ENCODE data around the gene TGM4.
"Not testable (repeated sequence)": the region's sequence is repeated elsewhere in the genome, so short reads cannot be mapped to it uniquely, and the experiment has no call there.

TGM4 gene

GRCh38 chr3:44930911-44931310 is 56.5 kb downstream of the TGM4 start:
- H3K27me3 ChIP-seq (ENCODE audit: control insufficient read depth in 1 of 2, insufficient read depth in 2 of 2, low read length in 2 of 2): no peaks in the 10 kb centered on the region
- H3K4me1 ChIP-seq (ENCODE audit: control insufficient read depth, insufficient read depth, low read length): no peaks in the 10 kb centered on the region
- peaks cover 25 to 39% of the 10 kb centered on the region in 2 donors for H3K36me3 ChIP-seq (ENCODE audit: control insufficient read depth in 2 of 2, insufficient read depth in 2 of 2, low read length in 2 of 2)
- no peak overlapping the region for H3K27ac ChIP-seq (ENCODE audit: low read length)
- no peaks in the 10 kb centered on the region for H3K9me3 ChIP-seq (ENCODE audit: control insufficient read depth in 2 of 2, low read length in 2 of 2)
- no peak overlapping the region for H3K4me3 ChIP-seq (ENCODE audit: low read length in 2 of 2)
- H3K9ac ChIP-seq (ENCODE audit: low read length in 2 of 2): no peak overlapping the region

GRCh38 chr3:44931791-44932190 is 57.4 kb downstream of the TGM4 start:
- H3K9me3 ChIP-seq (ENCODE audit: control insufficient read depth in 2 of 2, low read length in 2 of 2): no peaks in the 10 kb centered on the region
- no peak overlapping the region for H3K9ac ChIP-seq (ENCODE audit: low read length in 2 of 2)
- peaks cover 25 to 32% of the 10 kb centered on the region in 2 donors for H3K36me3 ChIP-seq (ENCODE audit: control insufficient read depth in 2 of 2, insufficient read depth in 2 of 2, low read length in 2 of 2)
- no peak overlapping the region for H3K4me3 ChIP-seq (ENCODE audit: low read length in 2 of 2)
- H3K27ac ChIP-seq (ENCODE audit: low read length): no peak overlapping the region
- H3K4me1 ChIP-seq (ENCODE audit: control insufficient read depth, insufficient read depth, low read length): no peaks in the 10 kb centered on the region
- no peaks in the 10 kb centered on the region for H3K27me3 ChIP-seq (ENCODE audit: control insufficient read depth in 1 of 2, insufficient read depth in 2 of 2, low read length in 2 of 2)

DNA sequence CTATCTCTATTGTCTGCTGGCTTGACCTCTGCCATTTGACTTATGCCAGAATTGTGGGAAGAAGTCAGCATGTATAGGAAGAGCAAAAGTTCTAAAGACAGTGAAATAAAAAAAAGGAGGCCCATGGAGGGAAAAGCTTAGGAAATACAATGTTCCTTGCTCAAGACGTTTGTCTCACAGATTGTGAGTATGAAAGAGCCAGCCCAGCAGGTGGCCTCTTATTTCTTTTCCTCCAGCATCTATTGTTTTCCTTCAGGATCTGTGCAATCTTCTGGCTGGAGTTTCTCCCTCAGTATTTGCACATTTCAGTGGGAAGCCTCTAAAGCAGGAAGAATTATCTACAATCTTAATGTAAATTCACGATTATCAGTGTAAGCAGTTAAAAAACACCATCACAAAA is 57.9 kb downstream of the TGM4 start:
- Histone ChIP-seq H3K4me3 (ENCODE audit: low read length in 2 of 2) (no peak overlapping the region), H3K27ac (ENCODE audit: low read length) (no peak overlapping the region), H3K36me3 (ENCODE audit: control insufficient read depth in 2 of 2, insufficient read depth in 2 of 2, low read length in 2 of 2) (peaks cover 25 to 32% of the 10 kb centered on the region in 2 donors), H3K9me3 (ENCODE audit: control insufficient read depth in 2 of 2, low read length in 2 of 2) (no peaks in the 10 kb centered on the region), H3K27me3 (ENCODE audit: control insufficient read depth in 1 of 2, insufficient read depth in 2 of 2, low read length in 2 of 2) (no peaks in the 10 kb centered on the region), H3K9ac (ENCODE audit: low read length in 2 of 2) (no peak overlapping the region), H3K4me1 (ENCODE audit: control insufficient read depth, insufficient read depth, low read length) (no peaks in the 10 kb centered on the region)

DNA sequence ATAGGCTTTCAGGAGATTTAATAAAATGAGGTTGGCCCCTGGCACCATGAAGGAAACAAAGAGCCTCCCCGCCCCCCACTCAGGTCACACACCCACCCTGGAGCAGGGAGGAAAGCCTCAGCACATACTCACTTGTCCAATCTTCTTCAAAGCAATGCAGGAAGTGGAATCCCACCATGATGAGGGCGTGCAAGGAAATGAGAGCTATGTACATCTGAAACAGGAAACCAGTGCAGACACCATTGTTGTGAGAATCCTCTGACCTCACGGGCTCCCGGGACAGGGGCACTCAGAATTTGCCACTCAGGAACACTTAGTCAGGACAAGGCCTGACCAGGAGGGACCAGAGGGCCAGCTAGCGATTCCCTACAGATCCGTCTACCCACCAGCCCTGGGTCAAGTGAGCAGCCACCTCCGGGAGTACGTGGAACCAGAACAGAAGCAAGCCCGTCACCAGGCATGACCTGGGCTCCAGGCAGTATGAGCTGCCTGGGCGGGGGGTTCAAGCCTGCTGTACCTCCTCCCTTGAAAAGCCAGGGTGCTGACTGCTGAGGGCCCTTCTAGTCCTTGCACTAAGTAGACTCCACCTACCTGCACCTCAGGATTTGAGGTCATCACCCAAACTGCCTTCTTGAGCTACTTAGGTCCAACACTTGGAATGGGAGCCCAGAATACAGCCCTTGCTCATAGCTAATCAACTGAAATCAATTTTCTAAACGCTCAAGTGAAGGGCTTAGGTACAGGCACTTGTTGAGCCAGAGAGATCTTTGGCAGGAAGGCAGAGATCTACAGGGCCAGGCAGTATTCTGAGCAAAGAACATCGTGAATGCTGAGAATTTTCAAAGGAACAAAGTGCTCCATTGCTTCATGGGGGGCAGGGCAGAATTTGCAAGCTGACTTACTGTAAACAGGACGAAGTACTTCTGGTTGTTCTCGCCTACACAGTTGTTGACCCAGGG is 58.9 kb downstream of the TGM4 start:
- Histone ChIP-seq H3K9ac (ENCODE audit: low read length in 2 of 2) (no peak overlapping the region), H3K4me3 (ENCODE audit: low read length in 2 of 2) (no peak overlapping the region), H3K27ac (ENCODE audit: low read length) (no peak overlapping the region), H3K27me3 (ENCODE audit: control insufficient read depth in 1 of 2, insufficient read depth in 2 of 2, low read length in 2 of 2) (no peaks in the 10 kb centered on the region), H3K4me1 (ENCODE audit: control insufficient read depth, insufficient read depth, low read length) (no peaks in the 10 kb centered on the region), H3K36me3 (ENCODE audit: control insufficient read depth in 2 of 2, insufficient read depth in 2 of 2, low read length in 2 of 2) (peaks cover 25 to 28% of the 10 kb centered on the region in 2 donors), H3K9me3 (ENCODE audit: control insufficient read depth in 2 of 2, low read length in 2 of 2) (no peaks in the 10 kb centered on the region)

GRCh38 chr3:44939581-44940036 is 65.2 kb downstream of the TGM4 start:
- Histone ChIP-seq H3K36me3 (ENCODE audit: control insufficient read depth in 2 of 2, insufficient read depth in 2 of 2, low read length in 2 of 2) (peaks cover 15 to 31% of the 10 kb centered on the region in 2 donors), H3K27me3 (ENCODE audit: control insufficient read depth in 1 of 2, insufficient read depth in 2 of 2, low read length in 2 of 2) (no peaks in the 10 kb centered on the region), H3K4me3 (ENCODE audit: low read length in 2 of 2) (no peak overlapping the region), H3K9me3 (ENCODE audit: control insufficient read depth in 2 of 2, low read length in 2 of 2) (no peaks in the 10 kb centered on the region), H3K9ac (ENCODE audit: low read length in 2 of 2) (no peak overlapping the region), H3K4me1 (ENCODE audit: control insufficient read depth, insufficient read depth, low read length) (no peaks in the 10 kb centered on the region), H3K27ac (ENCODE audit: low read length) (no peak overlapping the region)

DNA sequence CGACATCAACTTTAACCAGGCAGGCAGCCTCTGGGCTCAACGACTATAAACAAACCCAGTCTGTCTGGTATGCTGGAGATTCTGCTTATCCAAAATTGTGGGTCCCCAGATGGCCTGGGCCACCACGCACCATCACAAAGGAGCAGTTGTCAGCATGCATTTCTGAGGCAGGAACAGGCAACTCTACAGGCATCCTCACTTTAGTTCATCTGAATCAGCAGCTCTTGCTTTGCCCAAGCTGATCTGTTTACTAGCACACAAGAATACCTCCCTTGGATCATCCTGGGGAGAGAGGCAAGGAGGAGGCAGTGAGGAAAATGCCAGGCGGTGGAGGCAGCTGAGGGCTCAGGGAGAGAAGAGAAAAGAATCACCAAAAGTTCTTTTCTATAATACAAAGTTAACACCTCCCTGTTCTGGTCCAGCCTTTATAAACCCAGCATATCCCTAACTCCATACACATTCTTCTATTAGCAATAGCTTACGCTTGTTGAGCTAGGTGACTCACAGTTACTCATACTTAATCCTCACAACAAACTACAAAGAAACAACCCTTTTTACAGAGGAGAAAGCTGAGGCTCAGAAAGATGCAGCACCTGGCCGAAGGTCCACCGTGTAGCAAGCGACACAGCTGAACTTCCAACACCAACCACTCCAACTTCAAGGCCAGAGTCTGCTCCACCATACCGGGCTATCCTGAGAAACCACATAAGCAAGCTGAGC is 68.0 kb downstream of the TGM4 start:
- Histone ChIP-seq H3K36me3 (ENCODE audit: control insufficient read depth in 2 of 2, insufficient read depth in 2 of 2, low read length in 2 of 2) (peaks cover 21 to 36% of the 10 kb centered on the region in 2 donors), H3K27ac (ENCODE audit: low read length) (no peak overlapping the region), H3K9ac (ENCODE audit: low read length in 2 of 2) (no peak overlapping the region), H3K4me1 (ENCODE audit: control insufficient read depth, insufficient read depth, low read length) (no peaks in the 10 kb centered on the region), H3K4me3 (ENCODE audit: low read length in 2 of 2) (no peak overlapping the region), H3K9me3 (ENCODE audit: control insufficient read depth in 2 of 2, low read length in 2 of 2) (no peaks in the 10 kb centered on the region), H3K27me3 (ENCODE audit: control insufficient read depth in 1 of 2, insufficient read depth in 2 of 2, low read length in 2 of 2) (no peaks in the 10 kb centered on the region)

- Histone ChIP-seq H3K27me3 (ENCODE audit: control insufficient read depth in 1 of 2, insufficient read depth in 2 of 2, low read length in 2 of 2) (no peaks in the 10 kb centered on the region), H3K4me3 (ENCODE audit: low read length in 2 of 2) (no peak overlapping the region), H3K9me3 (ENCODE audit: control insufficient read depth in 2 of 2, low read length in 2 of 2) (no peaks in the 10 kb centered on the region), H3K9ac (ENCODE audit: low read length in 2 of 2) (no peak overlapping the region), H3K36me3 (ENCODE audit: control insufficient read depth in 2 of 2, insufficient read depth in 2 of 2, low read length in 2 of 2) (peaks cover 6 to 16% of the 10 kb centered on the region in 2 donors), H3K27ac (ENCODE audit: low read length) (no peak overlapping the region), H3K4me1 (ENCODE audit: control insufficient read depth, insufficient read depth, low read length) (peaks cover 2% of the 10 kb centered on the region)
Observed at GRCh38 chr3:44948239-44948638, 73.8 kb downstream of the TGM4 start.

DNA sequence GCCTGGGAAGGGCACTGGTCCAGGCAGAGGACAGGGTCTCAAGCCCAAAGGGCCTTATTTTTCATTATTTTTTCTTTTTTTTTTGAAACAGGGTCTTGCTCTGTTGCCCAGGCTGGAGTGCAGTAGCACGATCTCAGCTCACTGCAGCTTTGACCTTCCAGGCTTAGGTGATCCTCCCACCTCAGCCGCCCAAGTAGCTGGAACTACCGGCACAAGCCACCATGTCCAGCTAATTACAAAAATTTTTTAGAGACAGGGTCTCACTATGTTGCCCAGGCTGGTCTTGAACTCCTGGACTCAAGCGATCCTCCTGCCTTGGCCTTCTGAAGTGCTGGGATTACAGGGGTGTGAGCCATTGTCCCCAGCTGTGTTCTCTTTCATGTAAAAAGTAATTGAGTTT is 75.4 kb downstream of the TGM4 start:
- H3K9me3 ChIP-seq (ENCODE audit: control insufficient read depth in 2 of 2, low read length in 2 of 2); H3K27me3 ChIP-seq (ENCODE audit: control insufficient read depth in 1 of 2, insufficient read depth in 2 of 2, low read length in 2 of 2); H3K27ac ChIP-seq (ENCODE audit: low read length); H3K4me1 ChIP-seq (ENCODE audit: control insufficient read depth, insufficient read depth, low read length); H3K9ac ChIP-seq (ENCODE audit: low read length in 2 of 2); H3K4me3 ChIP-seq (ENCODE audit: low read length in 2 of 2): not testable (repeated sequence)
- H3K36me3 ChIP-seq (ENCODE audit: control insufficient read depth in 2 of 2, insufficient read depth in 2 of 2, low read length in 2 of 2): peaks cover 4 to 10% of the 10 kb centered on the region in 2 donors

DNA sequence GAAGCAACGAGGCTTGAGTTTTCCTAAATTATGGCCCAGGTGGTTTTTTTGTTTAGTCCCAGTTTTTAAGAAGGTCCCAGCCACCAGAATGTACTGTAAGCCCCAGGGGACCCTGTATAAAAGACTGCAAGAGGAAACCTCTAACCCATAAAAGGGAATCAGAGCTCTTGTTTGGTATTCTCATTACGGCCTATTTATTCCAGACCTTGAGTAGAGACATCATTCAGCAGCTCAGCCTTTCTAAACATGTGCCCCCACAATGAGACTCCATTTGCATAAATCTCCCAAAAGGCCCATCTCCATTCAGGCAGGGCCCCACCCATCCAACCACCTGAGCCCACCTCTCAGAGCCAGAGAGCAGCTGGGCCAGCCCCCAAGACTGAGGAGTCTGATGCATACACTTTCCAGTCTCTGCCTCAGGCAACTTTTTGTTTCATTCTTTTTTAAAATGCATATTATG is 75.9 kb downstream of the TGM4 start:
- H3K4me3 ChIP-seq (ENCODE audit: low read length in 2 of 2): no peak overlapping the region
- H3K27me3 ChIP-seq (ENCODE audit: control insufficient read depth in 1 of 2, insufficient read depth in 2 of 2, low read length in 2 of 2): no peaks in the 10 kb centered on the region
- no peak overlapping the region for H3K27ac ChIP-seq (ENCODE audit: low read length)
- peaks cover 0 to 7% of the 10 kb centered on the region in 2 donors for H3K36me3 ChIP-seq (ENCODE audit: control insufficient read depth in 2 of 2, insufficient read depth in 2 of 2, low read length in 2 of 2)
- H3K9ac ChIP-seq (ENCODE audit: low read length in 2 of 2): no peak overlapping the region
- H3K9me3 ChIP-seq (ENCODE audit: control insufficient read depth in 2 of 2, low read length in 2 of 2): no peaks in the 10 kb centered on the region
- H3K4me1 ChIP-seq (ENCODE audit: control insufficient read depth, insufficient read depth, low read length): peaks cover 2% of the 10 kb centered on the region

GRCh38 chr3:44952689-44953088 is 78.3 kb downstream of the TGM4 start:
- H3K27ac ChIP-seq (ENCODE audit: low read length): no peak overlapping the region
- no peaks in the 10 kb centered on the region for H3K27me3 ChIP-seq (ENCODE audit: control insufficient read depth in 1 of 2, insufficient read depth in 2 of 2, low read length in 2 of 2)
- peaks cover 0 to 17% of the 10 kb centered on the region in 2 donors for H3K36me3 ChIP-seq (ENCODE audit: control insufficient read depth in 2 of 2, insufficient read depth in 2 of 2, low read length in 2 of 2)
- no peak overlapping the region for H3K9ac ChIP-seq (ENCODE audit: low read length in 2 of 2)
- no peaks in the 10 kb centered on the region for H3K9me3 ChIP-seq (ENCODE audit: control insufficient read depth in 2 of 2, low read length in 2 of 2)
- H3K4me1 ChIP-seq (ENCODE audit: control insufficient read depth, insufficient read depth, low read length): peaks cover 2% of the 10 kb centered on the region
- H3K4me3 ChIP-seq (ENCODE audit: low read length in 2 of 2): no peak overlapping the region

All from stomach smooth muscle (tissue), 2 donors.